Muscle of back (tissue), 11 donors: ENCODE results near the gene PEAK3. TPM values are rescaled to one million over a fixed set of nuclear protein-coding genes. Genes with fewer than 3 reads are reported as not detected.

Experiments
- DNase-seq, 3 donors: peaks; one replicate each; pipeline versions ENCODE4 v3.0.0 to v3.0.0-alpha.2; 2013
- polyA plus RNA-seq, 10 donors: library from polyadenylated mRNA; unstranded; fragments of 120-200 nt; gene quantifications; one replicate each; pipeline ENCODE4 v1.2.1, GENCODE V29; 2013; ENCODE audit not compliant: insufficient read length in 10 of 10

PEAK3 gene
- polyA plus RNA-seq, 10 donors = 0.05 to 0.24 (median 0.09) TPM; not detected in 2

- DNase-seq = no peak
These were observed 42.8 kb downstream of the PEAK3 start for GRCh38 chr19:2239173-2239572.

GRCh38 chr19:2237869-2238153 is 44.2 kb downstream of the PEAK3 start:
- no peak for DNase-seq

GRCh38 chr19:2237051-2237868 is 44.7 kb downstream of the PEAK3 start:
- DNase-seq = no peak

- peak; percentile 98 to 100 (median 99) for DNase-seq
These were observed 45.5 kb downstream of the PEAK3 start, which contains the start of the genes PLEKHJ1 and SF3A2 for GRCh38 chr19:2236314-2237050. Gene PLEKHJ1 (minus strand): TSS chr19:2236329. CDS start chr19:2236248, 81 bp downstream. Gene SF3A2 (plus strand): TSS chr19:2236824. CDS start chr19:2243419, 6,595 bp downstream.

GRCh38 chr19:2236064-2236313 is 46.0 kb downstream of the PEAK3 start:
- no peak for DNase-seq

GRCh38 chr19:2235381-2236063 is 46.5 kb downstream of the PEAK3 start:
- peak in 1 of 3 donors; percentile 61 for DNase-seq

- DNase-seq = no peak
These were observed 47.0 kb downstream of the PEAK3 start for GRCh38 chr19:2234996-2235380.

- no peak for DNase-seq
These were observed 48.2 kb downstream of the PEAK3 start for GRCh38 chr19:2233601-2234280.

GRCh38 chr19:2232286-2233151 is 49.5 kb downstream of the PEAK3 start:
- DNase-seq = no peak

- peak in 1 of 3 donors; percentile 25 for DNase-seq
These were observed 50.3 kb downstream of the PEAK3 start for GRCh38 chr19:2231621-2232221.

GRCh38 chr19:2230807-2231533 is 51.0 kb downstream of the PEAK3 start:
- DNase-seq = no peak

- no peak for DNase-seq
These were observed 51.9 kb downstream of the PEAK3 start for GRCh38 chr19:2230033-2230531.

GRCh38 chr19:2229103-2230032 is 52.6 kb downstream of the PEAK3 start:
- no peak for DNase-seq

- DNase-seq = no peak
These were observed 53.6 kb downstream of the PEAK3 start for GRCh38 chr19:2228157-2229030.

- no peak for DNase-seq
These were observed 54.4 kb downstream of the PEAK3 start for GRCh38 chr19:2227415-2228156.

GRCh38 chr19:2226840-2227360 is 55.1 kb downstream of the PEAK3 start:
- no peak for DNase-seq
